ENCODE data around the gene SGCE.
"Not testable (repeated sequence)": the region's sequence is repeated elsewhere in the genome, so short reads cannot be mapped to it uniquely, and the experiment has no call there.

Gene SGCE, protein sequence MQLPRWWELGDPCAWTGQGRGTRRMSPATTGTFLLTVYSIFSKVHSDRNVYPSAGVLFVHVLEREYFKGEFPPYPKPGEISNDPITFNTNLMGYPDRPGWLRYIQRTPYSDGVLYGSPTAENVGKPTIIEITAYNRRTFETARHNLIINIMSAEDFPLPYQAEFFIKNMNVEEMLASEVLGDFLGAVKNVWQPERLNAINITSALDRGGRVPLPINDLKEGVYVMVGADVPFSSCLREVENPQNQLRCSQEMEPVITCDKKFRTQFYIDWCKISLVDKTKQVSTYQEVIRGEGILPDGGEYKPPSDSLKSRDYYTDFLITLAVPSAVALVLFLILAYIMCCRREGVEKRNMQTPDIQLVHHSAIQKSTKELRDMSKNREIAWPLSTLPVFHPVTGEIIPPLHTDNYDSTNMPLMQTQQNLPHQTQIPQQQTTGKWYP

DNA sequence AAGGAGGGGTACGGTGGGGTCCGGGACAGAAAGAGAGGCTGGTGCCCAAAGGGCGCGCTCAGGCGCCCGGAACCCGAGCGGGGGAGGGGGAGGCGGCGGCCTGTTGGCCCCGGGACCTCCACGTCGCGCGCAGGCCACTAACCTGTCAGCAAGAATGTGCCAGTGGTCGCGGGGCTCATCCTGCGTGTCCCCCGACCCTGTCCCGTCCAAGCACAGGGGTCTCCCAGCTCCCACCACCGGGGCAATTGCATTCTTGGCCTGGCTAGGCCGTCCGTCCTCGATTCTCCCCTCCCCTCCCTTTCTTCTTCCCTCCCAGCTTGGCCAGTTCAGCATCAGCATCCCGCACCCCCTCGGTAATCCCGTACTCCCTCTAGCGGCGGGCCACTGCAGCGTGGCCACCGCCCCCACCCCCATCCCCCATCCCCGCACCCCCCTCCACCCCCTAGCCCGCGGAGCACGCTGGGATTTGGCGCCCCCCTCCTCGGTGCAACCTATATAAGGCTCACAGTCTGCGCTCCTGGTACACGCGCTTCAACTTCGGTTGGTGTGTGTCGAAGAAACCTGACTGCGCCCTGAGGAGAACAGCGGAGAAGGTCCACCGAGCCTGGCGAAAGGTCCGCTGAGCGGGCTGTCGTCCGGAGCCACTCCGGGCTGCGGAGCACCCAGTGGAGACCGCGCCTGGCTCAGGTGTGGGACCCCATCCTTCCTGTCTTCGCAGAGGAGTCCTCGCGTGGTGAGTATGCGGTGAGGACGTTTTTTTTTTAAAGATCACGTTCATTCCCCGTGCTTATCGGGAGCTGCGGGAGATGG is at the start of gene SGCE:
SGCE (minus strand) TSS at position 286 of the 810 bp plus-strand sequence; CDS start at position 251, 35 bp downstream.
- DNase-seq = peak; percentile 2 to 7

DNA sequence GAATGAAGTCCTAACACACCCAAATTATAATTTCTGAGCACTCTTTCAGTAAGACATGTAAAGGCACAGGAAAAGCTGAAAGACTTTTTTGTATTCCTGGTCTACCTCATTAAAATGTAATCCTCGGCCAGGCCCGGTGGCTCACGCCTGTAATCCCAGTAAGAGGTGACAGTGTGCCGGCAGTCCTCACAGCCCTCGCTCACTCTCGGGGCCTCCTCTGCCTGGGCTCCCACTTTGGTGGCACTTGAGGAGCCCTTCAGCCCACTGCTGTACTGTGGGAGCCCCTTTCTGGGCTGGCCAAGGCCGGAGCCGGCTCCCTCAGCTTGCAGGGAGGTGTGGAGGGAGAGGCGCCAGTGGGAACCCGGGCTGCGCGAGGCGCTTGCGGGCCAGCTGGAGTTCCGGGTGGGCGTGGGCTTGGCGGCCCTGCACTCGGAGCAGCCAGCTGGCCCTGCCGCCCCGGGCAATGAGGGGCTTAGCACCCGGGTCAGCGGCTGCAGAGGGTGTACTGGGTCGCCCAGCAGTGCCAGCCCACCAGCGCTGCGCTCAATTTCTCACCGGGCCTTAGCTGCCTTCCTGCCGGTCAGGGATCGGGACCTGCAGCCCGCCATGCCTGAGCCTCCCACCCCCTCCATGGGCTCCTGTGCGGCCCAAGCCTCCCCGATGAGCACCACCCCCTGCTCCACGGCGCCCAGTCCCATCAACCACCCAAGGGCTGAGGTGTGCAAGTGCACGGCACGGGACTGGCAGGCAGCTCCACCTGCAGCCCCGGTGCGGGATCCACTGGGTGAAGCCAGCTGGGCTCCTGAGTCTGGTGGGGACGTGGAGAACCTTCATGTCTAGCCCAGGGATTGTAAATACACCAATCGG is 49.5 kb upstream of the SGCE start:
- not testable (repeated sequence) for DNase-seq

DNA sequence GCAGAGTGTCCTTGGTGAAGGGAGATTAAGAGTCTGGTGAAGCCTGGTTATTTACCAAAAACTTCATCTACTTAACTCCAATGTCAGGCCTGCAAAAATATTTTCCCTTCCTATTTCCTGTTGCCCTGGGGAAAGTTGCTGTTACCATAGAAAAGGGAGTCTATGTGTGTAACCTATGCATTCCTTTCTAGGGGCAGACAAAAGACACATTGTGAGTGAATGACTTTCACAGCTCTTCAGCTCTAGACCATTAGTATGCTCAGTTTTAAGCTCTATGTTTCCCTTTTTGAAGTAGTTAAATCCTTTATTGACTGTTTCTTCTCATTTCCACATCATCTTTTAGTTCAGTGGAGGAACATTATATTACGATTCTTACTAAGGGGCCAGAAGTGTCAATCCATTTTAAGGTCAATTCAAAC is 45.6 kb upstream of the SGCE start:
- no peak for DNase-seq

DNA sequence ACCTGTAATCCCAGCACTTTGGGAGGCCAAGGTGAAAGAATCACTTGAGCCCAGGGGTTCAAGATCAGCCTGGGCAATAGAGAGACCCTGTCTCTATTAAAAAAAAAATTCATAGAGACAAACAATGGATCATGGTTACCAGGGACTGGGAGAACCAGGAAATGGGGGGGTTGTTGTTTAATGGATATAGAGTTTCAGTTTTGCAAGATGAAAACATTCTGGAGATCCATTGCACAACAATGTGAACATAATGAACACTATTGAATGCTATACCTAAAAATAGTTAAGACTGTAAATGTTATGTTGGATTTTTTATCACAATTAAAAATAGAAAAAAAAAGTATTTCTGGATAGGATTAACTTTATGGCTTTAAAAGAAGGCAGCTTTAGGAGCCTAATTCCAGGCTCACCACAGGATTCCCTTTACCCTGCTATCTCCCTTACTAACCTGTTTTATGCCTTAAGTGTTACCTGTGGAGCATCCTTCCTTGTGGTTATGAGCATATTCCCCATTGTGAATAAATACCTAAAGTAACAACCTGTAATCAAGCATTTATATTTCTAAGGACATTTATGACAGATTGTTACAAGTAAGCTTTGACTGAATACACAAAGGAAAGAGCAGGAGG is 45.1 kb upstream of the SGCE start:
- no peak for DNase-seq

DNA sequence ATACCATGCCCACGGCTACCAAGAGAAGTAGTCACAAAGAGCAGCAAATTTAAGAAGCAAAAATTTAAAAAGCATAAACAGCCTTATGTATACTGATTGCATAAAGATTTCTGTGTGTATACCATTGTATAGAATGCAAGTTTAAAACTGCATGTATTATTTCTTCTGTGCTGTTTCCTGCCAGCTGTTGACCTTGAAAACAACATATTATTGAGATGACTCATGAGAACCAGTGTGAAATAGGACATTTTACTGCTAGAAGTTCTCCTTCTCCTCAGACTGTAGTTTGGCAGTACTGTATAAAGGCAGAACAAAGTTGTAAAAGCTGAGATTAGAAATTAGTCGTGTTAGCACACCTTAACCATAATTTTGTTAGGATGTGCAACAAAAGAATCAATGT is 42.3 kb upstream of the SGCE start:
- no peak for DNase-seq

DNA sequence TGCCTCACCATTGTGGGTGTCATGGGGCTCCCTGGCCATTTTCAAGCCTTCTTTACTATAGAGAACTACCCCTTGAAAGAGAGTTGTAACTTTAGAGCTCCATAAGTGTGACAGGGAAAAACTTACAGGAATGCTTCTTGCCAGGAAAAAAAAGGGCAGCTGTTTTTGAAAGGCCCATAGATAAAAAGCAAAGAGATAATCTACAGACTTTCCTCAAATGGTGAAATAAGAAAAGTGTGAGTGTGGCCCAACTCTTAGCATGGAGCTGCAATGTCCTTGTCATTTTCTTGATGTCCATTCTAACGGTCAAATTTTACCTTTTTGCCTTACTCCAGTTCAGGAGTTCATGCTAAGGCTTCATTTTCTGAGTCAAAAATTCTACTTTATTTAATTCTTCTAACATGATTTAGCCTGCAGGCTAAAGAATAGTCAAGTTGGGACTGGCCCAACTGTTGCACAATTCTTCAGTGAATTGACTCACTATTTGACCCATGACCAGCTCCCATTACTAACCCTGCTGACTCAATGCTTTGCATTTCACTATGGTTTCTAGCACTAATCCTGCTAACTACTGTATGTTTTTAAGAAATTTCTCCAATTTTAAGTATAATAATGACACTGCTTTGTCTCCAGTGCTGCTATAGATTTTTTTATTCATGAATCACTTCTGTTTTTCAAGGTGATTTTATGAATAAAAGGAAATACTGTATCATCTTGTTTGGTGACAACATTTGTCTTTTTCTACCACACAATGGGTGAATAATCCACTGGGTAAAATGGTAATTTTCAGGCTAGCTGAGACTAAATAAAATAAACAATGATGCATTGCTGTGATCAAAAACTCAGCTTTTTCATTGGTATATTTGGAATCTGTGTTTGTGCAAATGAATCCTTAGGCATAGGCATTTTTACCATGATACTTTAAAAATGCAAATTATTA is 41.4 kb upstream of the SGCE start:
- DNase-seq = no peak

DNA sequence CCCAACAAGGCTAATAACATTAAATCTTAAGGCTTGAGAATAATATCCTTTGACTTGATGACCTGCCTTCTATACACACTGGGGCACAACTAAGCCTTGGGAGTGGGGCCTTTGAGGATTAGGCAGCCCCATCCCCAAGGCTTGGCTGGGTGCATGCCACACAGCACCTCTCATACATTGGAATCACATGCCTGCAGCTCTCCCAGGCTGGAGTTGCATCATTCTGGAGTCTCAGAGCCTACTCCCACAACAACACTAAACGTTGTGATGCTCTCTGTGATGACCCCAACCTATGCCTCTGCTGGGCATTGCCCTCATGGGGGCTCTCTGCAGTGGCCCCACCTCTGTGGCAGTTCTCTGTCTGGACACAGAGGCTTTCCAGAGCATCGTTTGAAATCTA is 31.9 kb upstream of the SGCE start:
- DNase-seq = no peak

DNA sequence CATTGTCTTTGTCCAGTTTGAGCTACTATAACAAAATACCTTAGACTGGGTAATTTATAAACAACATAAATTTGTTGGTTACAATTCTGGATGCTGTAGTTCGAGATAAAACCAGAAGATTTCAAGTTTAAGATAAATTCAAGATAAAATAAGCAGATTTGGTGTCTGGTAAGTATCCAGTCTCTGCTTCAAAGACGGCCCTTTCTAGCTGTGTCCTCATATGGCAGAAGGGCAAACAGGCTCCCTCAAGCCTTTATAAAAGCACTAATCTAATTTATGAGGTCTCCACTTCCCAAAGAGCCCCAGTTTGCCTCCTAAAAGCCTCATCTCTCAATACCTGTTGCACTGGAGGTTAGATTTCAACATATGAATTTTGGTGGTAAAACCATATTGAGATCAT is 31.1 kb upstream of the SGCE start:
- no peak for DNase-seq

DNA sequence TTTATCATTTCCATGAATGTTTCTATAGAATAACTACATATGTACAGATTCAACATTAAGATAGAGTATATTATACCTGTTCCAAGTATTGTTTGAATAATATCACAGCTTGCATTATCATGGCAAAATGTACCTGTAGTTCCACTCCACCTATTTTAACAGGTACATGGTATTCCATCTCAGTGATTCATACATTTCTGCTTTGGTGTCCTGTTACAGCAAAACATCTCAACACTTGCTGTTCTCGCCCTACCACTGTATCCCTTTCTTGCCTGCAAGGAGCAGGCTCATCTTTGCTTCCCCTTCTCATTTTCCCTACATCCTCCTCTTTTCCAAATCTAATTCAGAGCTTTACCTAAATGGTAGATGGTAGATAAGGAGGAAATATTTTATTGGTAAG is 27.1 kb upstream of the SGCE start:
- no peak for DNase-seq

DNA sequence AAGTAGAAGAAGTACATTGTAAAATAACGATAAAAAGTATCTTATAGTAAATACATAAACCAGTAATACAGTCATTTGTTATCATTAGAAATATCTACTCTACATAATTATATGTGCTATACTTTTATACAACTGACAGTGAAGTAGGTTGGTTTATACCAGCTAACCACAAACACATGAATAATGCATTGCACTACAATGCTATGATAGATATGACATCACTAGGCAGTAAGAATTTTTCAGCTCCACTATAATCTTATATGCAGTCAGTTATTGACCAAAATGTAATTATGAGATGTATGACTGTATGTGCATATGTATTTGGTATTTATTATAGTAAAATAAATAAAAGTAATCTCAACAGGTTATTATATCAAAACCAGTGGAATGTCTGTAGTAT is 23.4 kb upstream of the SGCE start:
- DNase-seq = no peak

DNA sequence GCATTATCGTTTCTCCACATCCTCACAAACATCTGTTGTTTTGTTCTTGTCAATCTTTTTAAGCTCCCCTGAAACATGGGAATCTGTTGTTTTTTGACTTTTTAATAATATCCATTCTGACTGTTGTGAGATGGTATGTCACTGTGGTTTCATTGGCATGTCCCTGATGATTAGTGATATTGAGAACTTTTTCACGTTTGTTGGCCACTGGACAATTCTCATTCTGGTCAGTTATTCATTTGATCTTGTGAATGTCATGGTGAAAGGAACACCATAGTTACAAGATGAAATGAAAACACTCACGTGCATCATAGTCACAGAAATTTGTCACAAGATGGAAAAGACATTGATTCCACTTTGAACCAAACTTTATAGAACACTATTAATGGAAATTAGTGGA is 20.5 kb upstream of the SGCE start:
- DNase-seq = no peak

DNA sequence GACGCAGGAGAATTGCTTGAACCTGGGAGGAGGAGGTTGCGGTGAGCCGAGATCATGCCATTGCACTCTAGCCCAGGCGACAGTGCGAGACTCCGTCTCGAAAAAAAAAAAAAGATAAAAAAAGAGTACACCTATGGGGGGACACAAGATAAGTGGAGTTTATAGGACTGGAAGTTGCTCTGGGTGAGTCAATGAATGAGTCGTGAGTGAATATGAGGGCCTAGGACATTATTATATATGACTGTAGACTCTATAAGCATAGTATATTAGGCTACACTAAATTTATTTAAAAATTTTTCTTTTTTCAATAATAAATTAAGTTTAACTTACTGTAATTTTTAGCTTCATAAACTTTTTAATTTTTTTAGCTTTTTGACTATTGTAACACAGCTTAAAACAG is 19.4 kb upstream of the SGCE start:
- no peak for DNase-seq

DNA sequence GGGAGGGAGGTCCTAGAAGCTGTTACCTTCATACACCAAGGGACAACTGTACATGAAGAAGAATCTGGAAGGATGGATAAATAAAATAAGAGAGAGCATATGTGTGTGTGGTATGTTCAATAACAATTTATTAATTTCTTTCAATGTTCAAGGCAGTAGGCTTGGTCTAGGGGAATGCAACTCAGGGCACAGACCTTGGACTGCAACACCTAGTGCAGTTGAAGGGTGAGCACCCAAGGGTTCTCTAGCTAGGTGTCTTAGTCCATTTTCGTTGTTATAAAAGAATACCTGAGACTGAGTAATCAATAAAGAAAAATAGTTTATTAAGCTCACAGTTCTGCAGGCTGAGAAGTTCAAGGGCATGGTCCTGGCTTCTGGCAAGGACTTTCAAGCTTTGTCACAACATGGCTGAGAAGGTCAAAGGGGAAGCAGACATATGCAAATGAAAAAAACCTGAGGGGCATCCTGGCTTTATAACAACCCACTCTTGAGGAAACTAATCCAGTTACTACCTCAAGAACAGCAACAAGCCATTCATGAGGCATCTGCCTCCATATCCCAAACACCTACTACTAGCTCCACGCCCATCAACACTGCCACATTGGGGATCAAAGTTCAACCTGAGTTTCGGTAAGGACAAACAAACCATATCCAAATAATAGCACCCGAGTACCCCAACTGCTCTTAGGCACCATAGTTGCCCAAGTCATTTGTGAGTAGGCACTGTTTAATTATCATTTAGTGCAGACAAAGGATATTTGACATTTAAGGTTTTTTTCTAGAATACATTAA is 15.7 kb upstream of the SGCE start:
- no peak for DNase-seq

DNA sequence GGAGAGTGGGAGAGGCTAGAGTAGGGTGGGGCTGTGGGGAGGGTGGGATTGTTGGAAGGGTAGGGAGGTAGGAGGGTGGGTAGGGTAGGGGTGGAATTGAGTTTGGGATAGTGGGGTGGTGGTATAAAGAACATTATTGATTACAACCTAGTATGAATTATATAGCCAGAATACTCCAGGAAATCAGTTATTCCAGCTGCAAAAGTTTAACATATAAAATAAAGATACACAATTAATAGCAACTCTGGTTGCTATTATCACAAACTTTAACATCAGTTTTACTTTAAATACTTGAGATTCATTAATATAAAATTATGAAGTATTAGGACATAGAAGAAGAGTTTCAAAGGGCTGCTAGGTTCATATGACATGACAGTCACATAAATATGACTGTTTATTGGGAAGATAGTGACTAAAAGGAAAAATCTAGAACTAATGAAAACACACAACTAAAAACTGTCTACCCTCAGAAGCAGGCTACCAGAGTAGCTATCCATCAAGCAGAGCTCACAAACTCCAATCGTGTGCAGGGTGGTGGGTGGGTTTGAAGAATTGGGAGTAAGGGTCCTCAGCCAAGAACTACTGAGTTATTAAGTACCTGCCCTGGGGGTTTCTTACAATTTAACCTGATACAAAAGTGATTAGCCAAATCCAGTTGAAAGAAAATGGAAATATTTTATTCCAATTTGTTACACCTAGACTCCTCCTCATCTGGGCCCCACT is 14.0 kb upstream of the SGCE start:
- no peak for DNase-seq

DNA sequence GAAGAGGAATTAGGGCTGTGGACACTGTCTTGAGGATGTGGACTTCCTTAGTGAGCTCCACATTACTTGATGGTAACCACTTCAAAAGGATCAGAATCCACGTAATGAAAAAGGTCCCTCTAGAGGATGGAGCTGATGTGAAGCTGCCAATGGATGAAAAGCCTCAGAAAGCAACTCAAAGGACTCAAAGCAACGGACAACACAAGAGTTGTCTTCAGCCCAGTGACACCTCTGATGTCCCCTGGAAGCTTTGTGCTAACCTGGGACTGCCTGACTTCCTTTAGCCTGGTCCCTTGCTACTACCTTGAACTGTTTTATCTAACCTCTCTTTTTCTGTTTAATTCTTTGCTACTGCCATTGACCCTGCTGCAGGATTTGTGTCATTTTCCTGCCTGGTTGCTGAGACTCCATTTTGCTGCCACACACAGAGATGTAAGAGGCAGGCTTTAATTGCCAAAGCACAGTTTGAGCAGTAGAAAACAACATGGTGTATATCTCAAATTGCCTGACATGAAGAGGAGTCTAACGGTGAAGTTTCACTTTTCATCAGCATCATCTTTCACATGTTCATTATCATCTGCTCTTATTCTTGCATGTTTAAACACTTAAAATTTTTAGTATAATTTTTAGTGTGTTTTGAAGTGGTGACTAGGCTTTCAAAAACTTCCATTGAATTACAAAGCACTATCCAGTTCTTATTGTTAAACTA is 11.1 kb upstream of the SGCE start:
- no peak for DNase-seq

DNA sequence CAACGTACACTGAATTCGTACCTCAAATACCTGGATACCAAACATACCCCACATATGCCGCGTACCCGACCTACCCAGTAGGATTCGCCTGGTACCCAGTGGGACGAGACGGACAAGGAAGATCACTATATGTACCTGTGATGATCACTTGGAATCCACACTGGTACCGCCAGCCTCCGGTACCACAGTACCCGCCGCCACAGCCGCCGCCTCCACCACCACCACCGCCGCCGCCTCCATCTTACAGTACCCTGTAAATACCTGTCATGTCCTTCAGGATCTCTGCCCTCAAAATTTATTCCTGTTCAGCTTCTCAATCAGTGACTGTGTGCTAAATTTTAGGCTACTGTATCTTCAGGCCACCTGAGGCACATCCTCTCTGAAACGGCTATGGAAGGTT is 9.5 kb upstream of the SGCE start:
- no peak for DNase-seq

DNA sequence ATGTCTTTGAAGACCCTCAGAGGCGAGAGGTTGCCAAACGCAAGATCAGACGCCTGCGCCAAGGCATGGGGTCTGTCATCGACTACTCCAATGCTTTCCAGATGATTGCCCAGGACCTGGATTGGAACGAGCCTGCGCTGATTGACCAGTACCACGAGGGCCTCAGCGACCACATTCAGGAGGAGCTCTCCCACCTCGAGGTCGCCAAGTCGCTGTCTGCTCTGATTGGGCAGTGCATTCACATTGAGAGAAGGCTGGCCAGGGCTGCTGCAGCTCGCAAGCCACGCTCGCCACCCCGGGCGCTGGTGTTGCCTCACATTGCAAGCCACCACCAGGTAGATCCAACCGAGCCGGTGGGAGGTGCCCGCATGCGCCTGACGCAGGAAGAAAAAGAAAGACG is 8.1 kb upstream of the SGCE start:
- no peak for DNase-seq

DNA sequence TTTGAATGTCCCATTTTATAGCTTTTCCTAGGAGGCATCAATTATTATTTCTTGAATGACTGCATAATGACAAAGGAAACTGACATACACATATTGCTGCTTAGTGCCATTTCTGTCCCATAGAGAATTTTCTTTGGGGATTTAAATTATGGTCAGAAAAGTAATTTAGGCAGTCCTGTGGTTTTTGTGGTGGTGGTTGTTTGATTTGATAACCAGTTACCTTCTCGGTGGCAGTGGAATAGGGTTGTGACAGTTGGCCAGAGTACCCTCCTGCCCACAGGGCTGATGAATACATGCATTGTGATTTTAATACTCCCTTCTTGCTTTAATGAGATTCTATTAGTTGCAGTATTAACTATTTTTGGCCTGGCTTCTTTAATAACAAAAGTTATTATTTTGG is 6.6 kb upstream of the SGCE start:
- DNase-seq = no peak

DNA sequence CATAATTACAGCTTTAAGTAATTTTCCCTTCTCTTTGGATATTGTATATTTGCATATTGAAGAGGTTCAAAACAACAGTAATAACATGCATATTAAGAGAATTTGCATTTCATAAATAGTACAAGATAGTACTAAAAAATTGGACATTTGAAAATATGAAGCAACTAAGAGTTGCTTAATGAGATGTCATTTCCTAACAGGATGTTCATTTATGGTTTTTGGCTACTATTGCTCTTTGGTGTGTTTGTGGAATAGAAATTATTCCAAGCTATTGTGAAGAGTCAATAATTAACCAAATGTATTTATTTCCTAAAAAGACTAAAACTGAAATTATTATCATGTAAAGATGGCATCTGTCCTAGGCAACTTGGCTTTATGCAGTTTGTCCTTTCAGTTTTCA is 4.1 kb upstream of the SGCE start:
- no peak for DNase-seq
